GM19351 (cell line): ENCODE measurements around the gene PRDX4.
"Not testable (repeated sequence)": the region's sequence is repeated elsewhere in the genome, so short reads cannot be mapped to it uniquely, and the experiment has no call there.

ENCODE experiments used
- ATAC-seq: cut with Tn5 transposase; IDR thresholded peaks from one replicate; pipeline ENCODE4 v1.9.1; 2021; ENCODE audit warnings: mild to moderate bottlenecking, moderate library complexity; ENCODE audit not compliant: unreplicated experiment

The PRDX4 gene

DNA sequence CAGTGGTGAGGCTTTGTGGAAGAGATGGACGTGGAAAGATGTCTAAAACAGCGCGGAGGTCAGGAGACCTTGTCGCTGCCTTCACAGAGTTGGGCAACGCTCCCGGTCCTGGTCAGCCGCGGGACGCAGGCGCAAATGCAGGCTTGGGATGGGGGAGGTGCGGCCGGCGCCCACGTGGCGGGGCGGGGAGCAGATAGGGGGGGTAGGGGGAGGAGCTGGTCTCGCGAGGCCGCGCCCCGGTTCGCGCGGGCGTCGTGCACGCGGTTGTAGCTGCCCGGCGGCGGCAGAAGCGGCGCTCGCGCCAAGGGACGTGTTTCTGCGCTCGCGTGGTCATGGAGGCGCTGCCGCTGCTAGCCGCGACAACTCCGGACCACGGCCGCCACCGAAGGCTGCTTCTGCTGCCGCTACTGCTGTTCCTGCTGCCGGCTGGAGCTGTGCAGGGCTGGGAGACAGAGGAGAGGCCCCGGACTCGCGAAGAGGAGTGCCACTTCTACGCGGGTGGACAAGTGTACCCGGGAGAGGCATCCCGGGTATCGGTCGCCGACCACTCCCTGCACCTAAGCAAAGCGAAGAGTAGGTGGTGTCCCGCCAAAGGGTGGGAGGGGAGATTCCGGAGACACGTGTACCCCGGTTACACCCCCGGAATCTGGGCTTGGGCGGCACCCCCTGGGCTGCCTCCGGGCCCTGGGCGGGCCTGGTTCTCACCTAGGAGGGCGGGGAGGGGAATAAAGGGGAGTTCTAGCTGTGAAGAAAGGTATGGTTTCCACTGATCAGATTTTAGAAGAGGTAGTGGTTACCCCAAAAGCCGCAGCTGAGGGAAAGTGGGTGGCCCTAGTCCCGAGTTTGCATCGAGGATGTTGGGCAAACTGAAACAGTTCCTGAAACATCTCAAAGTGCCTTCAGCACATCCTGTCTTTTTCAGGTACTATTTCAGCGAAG, at the start of gene PRDX4:
Gene PRDX4, plus strand, starts transcription at position 255 of the 939 bp plus-strand sequence. Its CDS starts 78 bp downstream, at position 333.
- peak; percentile 60 for ATAC-seq

DNA sequence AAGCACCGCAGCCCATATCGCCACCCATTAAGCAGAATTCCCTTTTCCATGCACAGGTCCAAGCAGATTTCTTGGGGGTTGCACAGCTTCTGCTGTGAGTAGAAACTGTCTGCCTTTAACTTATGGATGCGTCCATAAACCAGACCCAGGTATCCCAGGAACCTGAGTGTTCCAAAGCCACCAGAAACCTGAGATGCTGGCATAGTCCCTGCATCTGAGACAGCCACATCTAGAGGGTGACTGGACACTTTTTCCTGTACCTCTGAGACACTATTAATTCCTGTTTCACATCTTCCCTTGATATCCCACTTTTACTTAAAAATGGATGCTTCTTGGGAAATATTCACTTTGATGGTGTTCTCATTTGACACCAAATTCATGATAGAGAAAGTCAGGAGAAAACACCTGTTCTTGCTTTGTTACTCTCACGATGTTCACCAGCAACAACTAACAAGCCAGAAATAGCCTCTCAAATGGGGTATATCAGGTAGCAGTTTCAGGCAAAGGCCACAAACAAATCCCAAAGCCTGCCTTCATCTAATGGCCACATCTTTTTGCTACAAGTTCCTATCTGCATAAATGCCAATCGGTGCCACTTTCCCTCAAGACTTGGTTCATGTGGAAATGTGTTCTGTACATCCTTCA, 45.5 kb upstream of the PRDX4 start:
- ATAC-seq = no peak

- peak; percentile 72 for ATAC-seq
These were observed 43.5 kb upstream of the PRDX4 start for GRCh38 chrX:23623797-23624196.

GRCh38 chrX:23626651-23627050, 40.6 kb upstream of the PRDX4 start:
- ATAC-seq = no peak

DNA sequence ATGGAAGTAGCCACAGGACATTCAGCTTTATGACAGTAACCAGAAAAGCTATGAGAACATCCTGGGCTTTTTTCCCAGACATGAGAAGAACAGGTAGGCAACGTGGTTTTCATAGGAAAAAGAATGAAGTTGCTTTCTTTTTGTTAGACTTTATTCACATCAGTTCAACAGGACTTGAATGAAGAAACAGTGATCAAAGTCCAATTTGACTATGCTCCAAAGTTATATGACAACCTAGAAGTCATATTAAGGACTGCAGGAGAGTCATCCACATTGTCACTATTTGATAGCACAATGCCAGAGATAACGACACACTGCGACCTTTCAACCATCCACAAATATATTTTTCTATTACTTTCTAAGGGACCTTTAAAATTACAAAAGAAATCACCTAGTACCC, 39.2 kb upstream of the PRDX4 start:
- no peak for ATAC-seq

- no peak for ATAC-seq
These were observed 36.2 kb upstream of the PRDX4 start for GRCh38 chrX:23631136-23631535.

DNA sequence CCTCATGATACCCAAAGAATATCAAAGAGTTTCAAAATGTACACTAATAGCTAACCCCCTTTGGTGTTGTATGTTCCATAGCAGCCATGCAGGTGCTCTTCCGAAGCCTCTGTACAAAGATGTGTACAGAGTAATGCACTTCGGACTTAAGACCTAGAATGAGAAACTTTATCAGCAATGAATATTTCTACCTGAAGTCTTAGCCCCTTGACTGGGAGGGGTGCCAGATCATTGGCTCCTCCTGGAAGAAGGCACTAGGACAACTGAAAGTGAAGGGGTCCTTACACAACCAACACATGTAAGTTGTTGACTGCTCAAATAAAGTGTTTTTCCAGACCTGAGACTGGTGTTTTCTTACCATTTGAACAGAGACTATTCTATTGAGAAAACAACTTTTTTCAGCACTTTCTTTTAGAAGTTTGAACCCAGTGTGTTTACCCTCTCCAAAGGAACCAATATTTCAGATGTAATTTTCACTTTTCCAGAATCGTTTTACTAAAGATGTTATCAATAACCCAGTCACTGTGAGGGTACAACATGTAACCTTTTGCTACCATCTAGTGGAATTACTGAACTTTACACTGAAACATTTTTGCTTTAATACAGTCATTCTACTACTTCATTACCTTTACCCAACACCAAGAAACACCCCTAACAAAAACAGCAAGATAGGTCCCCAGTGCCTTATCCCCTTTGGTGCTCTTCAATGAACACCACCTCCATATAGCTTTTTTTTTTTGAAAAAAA, 33.3 kb upstream of the PRDX4 start:
- no peak for ATAC-seq

- ATAC-seq = peak; percentile 90
These were observed 30.1 kb upstream of the PRDX4 start for GRCh38 chrX:23637187-23637586.

DNA sequence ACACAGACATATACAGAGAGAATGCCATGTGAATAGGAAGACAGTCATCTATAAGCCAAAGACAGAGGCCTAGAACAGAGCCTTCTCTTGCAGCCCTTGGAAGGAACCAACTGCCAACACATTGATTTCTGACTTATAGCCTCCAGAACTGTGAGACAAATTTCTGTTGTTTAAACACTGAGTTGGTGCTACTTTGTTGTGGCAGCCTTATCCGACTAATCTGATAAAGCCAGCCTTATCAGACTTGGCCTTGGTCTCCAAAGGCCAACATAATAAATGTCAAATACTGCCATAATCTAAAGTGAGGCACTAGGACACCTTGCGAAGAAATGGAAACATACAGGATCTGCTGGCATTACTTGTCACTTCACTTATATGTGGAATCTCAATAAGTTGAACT, 24.3 kb upstream of the PRDX4 start:
- ATAC-seq = no peak

DNA sequence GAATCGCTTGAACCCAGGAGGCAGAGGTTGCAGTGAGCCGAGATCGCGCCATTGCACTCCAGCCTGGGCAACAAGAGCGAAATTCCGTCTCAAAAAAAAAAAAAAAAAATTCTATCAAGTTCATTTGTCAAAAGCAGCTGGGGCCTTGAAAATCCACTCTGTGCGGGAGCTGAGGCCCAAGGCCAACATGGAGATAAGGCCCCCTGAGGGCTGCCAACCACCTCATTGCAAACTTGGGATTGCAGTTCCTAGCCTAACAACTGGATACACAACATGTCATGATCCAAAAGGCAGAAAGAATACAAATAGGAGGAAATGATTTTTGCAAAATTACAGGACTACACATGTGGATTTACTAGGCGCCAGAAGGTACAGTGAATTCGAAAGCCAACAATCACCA, 22.5 kb upstream of the PRDX4 start:
- ATAC-seq = no peak

- ATAC-seq = no peak
These were observed 11.2 kb upstream of the PRDX4 start for GRCh38 chrX:23656091-23656490.

GRCh38 chrX:23656684-23657083, 10.6 kb upstream of the PRDX4 start:
- ATAC-seq = no peak

- ATAC-seq = no peak
These were observed 8.0 kb upstream of the PRDX4 start for GRCh38 chrX:23659339-23659738.

- ATAC-seq = not testable (repeated sequence)
These were observed 7.1 kb upstream of the PRDX4 start for GRCh38 chrX:23660083-23660765.

- ATAC-seq = no peak
These were observed 6.5 kb upstream of the PRDX4 start for GRCh38 chrX:23660766-23661132.

GRCh38 chrX:23661671-23662070, 5.6 kb upstream of the PRDX4 start:
- no peak for ATAC-seq

DNA sequence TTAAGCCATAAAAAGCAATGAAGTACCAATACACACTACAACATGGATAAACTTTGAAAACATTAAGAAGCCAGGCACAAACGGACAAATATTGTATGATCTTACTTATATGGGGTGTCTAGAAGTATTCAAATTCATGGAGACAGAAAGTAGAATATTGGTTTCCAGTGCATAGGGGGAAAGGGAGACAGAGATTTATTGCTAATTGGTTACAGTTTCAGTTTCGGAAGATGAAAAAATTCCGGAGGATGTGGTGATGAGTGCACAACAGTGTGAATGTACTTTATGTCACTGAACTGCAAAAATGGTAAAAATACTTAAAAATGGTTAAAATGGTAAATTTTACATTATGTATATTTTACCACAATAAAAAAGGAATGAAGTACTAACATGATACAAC, 5.1 kb upstream of the PRDX4 start:
- ATAC-seq = peak; percentile 50

DNA sequence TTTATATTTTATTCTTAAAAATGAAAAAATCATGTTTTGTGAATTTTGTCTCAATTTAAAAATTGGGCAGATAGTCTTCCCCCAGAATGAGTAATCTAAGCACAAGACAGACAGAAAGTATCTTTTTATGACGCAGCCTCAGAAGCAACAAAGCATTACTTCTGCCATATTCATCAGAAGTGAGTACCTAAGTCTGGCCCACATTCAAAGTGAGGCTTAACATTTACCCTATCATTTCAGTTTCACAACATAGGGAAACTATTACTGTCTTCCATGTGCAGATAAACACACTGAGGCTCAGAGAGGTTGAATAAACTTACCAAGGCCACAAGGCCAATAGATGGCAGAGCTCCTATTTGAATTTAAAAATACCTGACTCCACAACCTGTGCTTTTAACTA, 4.4 kb upstream of the PRDX4 start:
- ATAC-seq = peak; percentile 45

GRCh38 chrX:23664496-23664895, 2.8 kb upstream of the PRDX4 start:
- no peak for ATAC-seq

DNA sequence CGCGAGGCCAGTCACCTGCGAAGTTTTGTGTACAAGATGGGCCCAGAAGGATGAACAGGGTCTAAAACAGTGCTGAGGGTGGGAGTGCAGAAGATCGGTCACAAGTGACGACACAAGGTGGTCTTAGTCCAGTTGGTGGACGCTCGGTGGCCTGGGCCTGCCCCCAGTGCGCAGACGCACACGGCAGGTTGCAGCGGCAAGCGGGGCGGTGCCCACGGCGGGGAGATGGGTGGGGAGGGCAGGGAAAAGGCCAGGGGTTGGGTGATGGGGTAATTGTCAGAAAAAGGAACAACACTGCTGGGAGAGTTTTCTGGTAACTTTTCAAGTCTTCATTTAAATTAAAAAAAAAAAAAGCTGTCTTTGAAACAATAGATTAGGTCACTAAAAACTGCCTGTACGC, 1.0 kb upstream of the PRDX4 start:
- no peak for ATAC-seq

DNA sequence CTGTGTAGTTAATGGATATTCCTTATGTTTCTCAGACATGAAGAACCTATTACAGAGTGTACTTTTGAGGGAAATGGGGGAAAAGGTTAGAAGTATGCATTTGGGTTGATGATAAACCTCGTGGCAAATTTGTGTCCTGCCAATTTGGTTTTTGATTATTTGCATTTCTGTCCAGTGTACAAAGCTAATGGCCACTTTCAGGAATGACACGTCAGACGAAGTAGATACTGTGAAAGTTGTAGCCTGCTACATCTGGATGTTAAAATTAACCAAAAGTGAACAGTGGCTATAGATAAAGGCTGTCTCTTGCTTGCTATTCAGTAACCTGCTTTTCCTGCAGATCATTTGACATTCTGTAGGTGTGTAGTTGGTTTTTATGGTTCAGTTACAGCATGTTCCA, 1.0 kb downstream of the PRDX4 start:
- ATAC-seq = no peak
